T1000 (cell line): Measurements from ENCODE around the gene OMG.
A peak's percentile ranks its signal among the peaks of the same experiment; 100 is the strongest.
"Not testable (repeated sequence)": the region's sequence is repeated elsewhere in the genome, so short reads cannot be mapped to it uniquely, and the experiment has no call there.

Experiments
- DNase-seq: peaks from one replicate; lab custom pipeline; 2025; ENCODE audit warnings: mixed read lengths; lab: John Stamatoyannopoulos, UW

OMG gene

DNA sequence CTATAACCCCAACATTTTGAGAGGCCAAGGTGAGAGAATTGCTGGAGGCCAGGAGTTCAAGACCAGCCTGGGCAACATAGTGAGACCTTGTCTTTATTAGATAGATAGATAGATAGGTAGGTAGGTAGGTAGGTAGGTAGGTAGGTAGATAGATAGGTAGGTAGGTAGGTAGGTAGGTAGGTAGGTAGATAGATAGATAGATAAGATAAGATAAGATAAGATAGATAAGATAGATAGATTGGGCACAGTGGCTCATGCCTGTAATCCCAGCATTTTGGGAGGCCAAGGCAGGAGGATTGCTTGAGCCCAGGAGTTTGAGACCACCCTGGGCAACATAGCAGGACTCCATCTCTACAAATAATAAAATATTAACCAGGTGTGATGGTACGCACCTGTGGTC lies 34.1 kb downstream of the OMG start:
- DNase-seq: not testable (repeated sequence)

DNA sequence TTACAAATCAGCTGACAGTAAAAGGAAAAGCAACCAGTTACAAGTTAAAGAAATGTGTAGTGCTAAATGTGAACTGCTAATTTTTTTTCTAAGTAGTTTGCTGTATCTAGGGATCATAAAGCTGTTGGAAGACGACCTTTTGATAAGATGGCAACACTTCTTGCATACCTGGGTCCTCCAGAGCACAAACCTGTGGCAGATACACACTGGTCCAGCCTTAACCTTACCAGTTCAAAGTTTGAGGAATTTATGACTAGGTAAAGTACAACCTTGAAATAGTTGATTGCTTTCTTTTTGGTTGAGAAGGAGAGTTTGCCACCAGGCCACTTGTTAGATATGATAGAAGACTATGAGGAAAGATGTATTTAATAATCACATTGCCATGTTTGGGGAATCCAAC lies 35.4 kb downstream of the OMG start:
- DNase-seq: no peak

DNA sequence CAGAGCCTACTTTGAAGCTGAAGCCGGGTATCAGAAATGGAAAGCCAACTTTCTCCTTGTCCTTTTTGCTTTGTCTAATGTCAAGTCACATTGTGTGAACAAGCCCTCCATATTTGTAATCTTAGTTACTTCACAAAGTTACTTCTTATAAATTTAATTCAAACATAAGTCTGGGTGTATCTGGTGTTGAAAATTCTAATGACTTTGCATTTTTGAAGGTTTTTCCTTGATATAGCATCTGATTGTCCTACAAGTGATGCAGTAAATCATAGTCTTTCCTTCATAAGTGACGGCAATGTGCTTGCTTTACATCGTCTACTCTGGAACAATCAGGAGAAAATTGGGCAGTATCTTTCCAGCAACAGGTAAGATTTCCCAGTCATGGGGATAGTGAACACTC lies 36.9 kb downstream of the OMG start:
- no peak for DNase-seq

DNA sequence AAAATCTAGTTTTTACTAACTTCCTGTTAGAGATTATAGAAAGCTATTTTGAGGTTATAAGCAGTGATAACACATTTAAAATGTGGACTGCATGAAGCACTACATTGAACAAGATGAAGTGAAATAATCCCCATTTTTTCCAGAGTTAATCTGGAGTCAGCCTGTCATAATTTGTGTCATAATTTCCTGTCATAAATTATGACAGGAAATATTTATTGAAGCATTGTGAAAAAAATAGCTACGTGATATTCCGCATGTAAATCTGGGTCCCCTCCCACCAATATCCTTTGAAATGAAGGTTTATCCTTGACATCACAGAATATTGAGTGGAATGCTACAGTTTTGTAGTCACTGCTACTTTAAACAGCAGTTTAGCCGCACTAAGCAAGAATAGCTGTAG lies 40.1 kb downstream of the OMG start:
- no peak for DNase-seq

DNA sequence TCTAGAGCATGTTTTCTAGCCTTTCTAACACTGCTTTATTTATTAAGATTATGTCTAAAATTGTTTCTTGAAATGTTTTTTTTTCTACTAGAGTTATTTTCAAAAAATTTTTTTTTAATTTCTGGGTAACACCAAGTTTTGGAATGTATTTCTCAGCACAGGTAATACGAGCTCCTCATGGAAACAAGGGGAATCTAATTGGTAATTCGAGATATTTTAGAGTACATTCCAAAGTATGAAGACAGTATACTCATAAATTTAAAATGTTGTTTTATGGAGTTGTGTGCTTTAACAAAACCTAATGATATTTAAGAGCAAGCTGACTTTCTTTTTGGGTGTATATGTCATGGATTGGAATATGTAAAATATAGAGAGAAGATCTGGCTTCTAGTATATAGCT lies 42.4 kb downstream of the OMG start:
- no peak for DNase-seq

DNA sequence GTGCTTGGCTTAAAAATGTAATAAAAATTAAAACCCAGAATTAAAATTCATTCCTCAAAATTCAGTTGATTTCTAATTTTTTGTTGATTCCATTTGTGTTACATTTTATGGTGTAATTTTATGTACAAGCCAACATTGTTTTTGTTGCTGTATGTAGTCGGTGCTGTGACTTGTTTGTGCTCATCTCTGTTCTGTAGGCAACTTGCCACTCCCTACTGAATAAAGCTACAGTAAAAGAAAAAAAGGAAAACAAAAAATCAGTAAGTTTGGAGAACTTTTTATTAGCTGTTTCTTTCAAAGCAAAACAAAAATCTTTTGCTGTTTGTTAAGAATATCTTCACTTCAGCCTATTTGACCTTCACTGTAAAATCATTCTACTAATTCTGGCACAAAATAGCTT lies 44.3 kb downstream of the OMG start:
- no peak for DNase-seq

DNA sequence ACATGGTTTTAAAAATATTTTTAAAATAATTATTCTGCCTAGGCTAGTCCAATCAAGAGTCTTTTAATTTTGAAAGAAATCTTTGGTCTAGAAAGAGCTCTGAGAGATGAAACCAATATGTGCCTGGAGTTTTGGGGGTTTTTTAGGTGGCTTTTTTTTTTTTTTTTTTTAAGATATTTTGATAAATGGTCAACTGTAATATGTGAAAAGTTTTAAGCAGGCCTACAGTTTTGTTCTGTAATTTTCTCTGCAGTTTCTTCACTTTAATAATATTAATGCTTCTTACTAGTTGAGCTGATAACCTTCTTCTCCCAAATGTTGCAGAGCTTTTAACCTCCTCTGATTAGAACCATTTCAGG lies 45.1 kb downstream of the OMG start:
- DNase-seq: no peak

DNA sequence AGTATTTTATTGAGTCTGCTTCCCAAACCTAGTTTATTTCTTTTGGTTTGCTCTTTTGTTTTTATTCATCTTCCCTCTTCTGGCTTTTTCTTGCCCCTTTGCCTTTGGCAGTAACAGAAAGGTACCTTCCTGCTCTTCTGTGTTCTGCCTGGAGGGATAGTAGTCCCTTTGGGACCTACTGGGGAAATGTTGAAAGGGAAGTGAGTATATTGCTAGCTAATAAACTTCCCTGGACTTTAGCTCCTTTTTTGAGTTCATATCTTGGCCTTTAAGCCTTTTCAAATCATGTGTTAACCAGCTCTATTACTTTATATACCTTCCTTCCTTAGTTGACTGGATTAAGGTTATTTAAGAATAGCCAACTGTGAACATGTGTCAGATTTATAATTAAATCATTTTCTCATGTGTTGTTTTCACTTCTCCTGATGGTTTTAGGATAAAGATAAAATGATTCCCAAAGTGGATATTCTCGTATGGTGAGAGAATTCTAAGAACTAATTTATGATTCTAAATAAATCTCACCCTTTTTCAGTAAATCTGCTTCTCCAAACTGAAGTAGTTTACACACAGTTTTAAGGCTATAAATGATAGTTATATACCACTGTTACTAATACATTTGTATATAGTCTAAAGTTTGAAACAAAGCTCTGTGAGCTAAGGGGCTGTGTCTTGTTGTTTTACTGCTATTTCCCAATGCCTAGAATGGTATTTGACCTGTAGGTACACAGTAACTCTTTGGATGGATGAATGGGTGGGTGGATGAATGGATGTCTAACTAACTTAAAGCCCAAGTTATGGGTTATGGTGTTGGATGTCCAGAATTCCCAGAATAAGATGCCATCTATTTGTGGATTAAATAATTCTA lies 45.7 kb downstream of the OMG start:
- peak; percentile 13 for DNase-seq

DNA sequence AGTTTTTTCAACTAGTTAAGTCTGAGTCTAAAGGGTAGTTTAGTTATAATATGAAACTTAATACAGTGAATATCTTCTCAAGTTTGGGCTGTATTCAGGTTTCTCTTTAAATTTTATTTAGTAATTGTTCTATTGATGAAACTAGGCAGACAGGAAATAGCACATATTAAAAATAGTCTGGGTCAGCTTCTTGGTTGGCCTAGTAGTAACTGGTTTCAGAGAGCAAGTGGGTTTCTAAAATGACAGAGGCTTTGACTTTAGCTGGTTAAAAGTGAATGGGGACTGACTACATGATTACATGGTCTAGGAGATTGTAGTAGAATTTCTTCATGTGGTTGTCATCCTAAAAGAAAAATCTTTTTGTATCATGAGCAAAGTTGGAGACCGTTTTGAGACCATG lies 46.8 kb downstream of the OMG start:
- DNase-seq: no peak

DNA sequence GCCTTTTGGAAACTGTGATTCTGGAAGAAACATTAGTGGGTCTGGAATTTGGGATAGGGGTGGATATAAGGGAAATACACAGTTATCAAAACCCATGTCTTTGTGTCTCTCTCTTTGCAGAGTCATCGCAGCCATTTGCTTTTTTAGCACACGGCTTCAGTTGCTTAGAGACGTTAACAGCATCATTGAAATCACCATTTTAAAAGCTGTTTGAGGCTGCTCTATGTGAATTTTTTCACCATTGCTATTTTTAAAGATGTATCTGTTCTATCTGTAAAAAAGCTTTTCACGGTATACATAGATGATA lies 47.3 kb downstream of the OMG start:
- DNase-seq: no peak

DNA sequence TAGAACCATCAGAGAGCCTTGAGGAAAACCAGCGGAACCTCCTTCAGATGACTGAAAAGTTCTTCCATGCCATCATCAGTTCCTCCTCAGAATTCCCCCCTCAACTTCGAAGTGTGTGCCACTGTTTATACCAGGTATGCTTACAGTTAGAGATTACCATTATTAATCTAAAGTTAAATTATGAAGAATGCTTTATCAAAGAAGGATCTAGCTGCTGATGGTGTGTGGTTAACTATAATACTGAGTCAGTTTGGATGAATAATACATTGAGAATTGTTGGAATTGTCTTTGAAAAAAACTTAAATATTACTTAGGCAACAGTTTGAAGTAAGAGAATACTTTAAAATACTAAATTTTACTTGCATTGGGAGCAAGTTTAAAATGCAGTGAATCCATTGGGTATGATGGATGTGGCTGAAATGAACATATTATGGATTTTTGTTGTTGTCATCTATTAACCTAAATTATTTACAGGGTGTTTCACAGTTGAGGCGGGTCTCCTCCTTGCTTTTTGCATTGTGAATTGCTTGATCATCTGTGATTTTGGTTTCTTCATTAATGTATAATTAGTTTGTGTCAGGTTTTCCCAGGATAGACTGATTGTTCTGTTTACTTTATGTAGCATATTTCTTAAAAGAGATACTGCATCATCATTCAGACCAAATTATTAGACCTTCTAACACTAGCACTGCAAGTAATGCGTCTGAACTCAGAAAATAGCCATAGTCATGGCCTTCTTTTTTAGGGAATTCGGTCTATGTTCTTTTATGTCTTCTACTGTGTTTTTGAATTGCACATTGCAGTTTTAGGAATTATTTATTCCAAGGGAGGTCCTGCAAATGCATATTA lies 47.8 kb downstream of the OMG start:
- DNase-seq: peak; percentile 10
